GM18526 (cell line): ENCODE results near the gene FAM3D.

ENCODE experiments used
- POLR2A ChIP-seq: IDR thresholded peaks from 3 replicates; pipeline ENCODE4 v1.6.1; 2011; ENCODE audit not compliant: insufficient read length; ENCODE audit errors: extremely low read depth

FAM3D gene

DNA sequence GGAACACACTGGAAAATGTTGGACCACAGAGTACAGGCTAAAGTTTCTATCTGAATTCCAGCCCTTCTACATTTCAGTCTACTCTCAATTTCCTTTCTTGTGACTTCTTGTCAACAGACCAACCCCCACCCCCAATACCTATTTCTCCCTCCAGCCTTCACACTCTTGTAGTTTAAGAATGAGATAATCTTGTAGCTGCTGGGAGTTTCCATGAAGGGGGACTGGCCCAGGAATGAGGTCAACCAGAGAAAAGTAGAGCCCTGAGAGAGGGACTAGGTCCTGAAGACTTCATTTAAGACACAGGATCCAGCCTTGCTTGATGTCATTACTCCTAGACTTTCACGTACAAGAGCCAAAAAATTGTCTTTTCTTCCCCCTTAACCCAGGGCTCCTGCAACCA is 59.9 kb downstream of the FAM3D start:
- TF ChIP-seq POLR2A = no peak

DNA sequence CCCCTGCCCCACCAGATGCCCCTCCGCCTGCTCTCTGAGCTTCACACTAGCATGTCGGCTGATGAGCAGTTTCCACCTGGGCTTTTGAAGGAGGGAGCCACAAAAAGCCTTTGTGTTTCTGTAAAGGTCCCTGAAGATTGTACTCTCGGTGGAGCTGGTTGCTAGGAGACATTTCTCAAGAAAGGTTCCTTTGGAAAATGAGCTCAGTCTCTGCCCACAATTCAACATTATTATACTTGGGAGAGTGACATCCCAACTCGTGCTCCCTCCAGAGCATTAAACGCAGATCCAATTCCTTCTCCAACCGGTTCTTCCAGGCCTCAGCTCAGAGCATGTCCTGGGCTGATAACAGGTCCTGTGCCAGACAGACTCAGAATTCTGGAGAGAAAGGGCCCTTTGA is 62.5 kb downstream of the FAM3D start:
- TF ChIP-seq POLR2A = no peak

DNA sequence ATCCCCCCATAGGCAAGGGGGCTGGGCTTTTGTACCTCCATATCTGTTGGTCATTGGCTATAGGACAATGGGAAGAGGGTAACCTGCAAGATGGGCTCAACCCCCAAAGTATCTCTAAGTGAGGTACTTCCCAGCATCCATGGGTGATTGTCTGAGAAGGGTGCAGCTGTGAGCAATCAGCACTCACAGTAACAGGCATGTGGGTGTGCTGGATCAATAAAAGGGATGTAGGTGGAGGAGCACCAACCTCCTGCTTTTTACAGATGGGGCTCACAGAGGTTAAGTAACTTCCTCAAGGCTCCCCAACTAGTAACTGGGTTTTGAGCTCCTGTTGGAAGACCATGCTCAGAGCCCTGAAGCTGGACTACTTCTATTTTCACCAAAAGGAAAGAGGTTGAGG is 63.0 kb downstream of the FAM3D start:
- TF ChIP-seq POLR2A = no peak

DNA sequence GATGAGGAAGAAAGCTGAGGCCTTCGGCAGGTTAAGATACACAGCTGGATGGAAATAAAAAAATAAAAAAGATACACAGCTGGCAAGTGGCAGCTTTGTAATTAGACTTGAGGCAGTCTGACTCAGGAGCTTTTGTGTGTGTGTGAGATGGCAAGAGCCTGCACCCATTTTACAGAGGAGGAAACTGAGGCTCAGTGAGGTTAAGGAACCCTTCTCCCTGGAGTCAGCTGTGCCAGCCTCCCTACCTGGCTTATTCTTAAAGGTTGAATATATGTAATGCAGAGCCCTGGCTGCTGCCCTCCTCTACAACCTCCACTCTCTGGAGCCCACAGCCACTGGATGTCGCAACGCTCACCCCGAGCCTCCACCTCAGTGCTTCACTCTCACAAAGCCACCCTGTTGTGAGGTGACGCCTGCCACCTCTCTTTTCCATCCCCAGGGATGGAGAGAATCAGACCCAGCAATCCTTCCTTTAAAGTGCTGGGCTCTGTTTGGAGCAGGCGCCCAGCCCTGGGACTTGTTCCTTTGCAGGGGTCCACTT is 68.7 kb downstream of the FAM3D start:
- no peak for TF ChIP-seq POLR2A

DNA sequence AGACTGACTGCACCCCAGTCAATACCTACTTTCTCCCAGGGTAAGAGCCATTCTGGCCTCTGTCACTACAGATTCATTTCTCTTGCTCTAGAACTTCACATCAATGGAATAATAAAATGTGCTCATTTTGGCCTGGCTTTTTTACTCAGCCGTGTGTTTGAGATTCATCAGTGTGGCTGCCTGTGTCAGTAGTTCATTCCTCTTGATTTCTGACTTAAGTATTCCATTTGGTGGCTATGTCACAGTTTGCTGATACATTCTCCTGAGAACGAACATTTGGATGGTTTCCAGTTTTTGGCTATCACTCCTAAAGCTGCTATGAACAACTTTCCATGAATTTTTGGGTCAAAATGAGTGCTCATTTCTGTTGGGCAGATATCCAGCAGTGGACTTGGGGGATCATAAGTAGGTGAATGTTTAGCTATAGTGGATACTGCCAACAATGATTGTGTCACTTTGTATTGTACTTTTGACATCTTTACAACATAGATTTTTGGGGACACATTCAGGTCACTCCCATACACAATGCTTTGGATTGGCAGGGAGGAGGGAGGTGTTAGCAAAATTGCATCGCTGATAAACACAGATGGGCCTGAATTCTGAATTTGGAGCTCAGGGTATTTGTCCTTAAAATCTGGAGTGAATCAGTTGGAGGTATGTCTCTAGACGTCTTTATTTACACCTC is 69.6 kb downstream of the FAM3D start:
- no peak for TF ChIP-seq POLR2A

DNA sequence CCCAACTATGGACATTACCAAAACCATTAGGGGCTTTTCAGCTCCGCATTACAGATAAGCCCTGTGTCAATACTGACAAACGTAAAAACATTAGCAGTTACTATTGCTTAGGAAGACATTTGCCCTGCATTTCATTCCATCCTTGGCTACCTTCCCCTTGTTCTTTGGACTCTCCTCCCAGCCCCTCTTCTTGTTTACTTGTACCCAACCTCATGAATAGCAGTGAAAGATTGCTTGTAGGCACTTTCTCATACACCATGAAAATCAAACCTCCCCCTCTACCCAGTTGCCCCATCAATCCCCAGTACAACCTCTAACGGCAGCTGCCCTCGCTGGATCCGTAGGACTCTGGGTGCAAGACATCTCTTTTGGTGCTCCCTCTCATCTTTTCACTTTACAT is 72.5 kb downstream of the FAM3D start:
- no peak for TF ChIP-seq POLR2A

DNA sequence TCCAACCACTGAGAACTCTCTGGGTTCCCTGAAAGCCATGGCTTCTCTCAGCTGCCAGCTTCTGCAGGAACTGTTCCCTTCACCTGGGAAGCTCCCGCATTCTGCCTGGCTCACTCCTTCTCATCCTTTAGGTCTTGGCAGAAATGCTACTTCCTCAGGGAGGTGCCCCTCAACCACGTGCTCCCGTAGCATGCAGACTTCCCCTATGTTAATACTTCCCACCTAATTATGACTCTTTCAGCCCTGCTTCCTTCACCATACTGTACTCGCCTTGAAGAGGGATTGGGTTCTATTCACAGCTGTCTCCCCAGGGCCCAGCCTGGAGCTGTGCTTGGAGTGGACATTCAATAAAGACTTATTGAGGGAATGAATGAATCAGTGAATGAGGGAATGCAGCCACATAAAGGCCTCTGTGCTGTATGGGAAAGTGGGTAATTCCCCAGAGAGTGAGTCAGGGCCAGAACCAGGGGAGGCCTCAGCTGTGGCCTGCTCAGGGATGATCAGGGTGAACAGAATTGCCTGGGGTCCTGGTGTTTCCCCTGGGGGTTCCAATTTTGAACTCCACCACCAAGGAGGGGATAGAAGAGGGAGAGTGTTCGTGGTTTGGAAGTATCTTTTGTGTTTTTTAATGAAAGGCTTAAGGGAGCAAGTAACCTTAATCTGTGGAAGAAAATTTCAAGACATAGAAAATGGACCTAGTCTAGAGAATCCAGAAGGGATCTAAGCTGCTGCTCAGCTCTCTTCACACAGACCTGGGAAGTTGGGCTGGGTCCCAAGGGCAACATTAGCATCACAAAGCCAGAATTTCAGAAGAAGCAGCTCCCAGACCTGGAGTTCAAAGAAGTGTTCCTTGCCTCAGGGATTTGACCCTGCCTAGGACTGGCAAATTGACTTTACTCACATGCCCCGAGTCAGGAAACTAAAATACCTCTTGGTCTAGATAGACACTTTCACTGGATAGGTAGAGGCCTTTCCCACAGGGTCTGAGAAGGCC is 74.8 kb downstream of the FAM3D start:
- TF ChIP-seq POLR2A = no peak

DNA sequence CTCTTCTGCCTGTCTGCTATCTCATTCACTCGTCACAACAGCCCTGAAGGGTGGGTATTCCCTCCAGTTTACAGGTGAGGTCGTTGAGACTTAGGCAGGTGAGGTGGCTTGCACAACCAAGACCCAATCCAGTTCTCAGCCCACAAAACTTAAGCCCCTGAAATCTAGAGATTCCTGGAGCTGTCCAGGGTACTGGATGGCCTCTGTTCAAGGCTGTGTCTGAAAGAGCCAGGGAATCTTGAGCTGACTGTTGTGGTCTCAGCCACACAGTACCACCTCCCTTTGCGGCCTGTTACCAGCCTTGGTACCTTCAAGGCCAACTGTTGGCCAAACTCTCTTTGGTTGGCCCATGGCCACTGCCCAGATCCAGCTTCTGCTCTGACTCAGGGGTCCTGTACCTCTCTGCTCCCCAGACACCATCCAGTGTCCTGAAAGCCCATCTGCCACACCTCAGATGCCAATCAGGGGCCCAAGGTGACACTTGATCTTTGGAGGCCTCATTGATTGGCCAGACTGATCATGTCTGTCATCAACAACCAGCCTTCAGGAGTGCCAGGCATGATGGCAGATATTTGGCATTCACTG is 78.5 kb downstream of the FAM3D start:
- TF ChIP-seq POLR2A = no peak

DNA sequence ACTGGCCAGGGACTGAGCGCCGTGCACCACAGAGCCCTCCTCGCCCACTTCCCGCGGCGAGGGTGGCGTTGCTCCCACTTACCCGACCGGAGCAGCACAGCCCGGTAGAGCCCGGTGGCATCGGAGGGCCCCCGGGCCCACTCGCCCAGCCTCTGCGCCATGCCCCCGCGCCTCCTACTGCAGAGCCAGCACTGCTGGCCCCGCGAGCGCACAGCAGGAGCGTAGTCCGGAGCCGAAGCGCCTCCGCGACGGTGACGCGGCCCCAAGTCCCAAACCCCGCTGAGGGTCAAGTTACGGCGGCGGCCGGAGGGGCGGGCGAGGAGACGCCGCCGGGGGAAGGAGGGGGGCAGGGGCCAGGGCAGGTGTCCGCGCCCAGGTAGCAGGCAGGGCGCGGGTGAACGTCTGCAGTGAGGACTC is 79.8 kb downstream of the FAM3D start:
- TF ChIP-seq POLR2A = no peak

DNA sequence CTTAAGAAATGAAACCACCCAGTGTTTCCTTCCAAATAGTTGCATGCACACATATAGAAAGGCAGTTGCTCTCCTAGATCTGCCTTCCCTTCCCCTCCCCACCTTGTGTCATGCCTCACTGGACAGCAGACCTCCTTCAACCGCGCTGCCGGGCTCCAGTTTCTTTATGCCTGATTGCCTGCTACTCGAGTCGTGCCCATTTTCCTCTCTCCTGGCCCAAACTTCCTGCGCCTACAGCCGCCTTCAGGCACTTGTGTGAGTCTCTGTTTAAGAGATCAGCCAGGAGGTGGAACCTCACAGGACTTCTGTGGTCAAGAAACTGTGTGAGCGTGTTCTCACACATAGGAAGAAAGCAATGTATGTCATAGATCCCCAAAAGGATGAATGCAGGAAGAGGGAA is 80.6 kb downstream of the FAM3D start:
- TF ChIP-seq POLR2A = no peak

DNA sequence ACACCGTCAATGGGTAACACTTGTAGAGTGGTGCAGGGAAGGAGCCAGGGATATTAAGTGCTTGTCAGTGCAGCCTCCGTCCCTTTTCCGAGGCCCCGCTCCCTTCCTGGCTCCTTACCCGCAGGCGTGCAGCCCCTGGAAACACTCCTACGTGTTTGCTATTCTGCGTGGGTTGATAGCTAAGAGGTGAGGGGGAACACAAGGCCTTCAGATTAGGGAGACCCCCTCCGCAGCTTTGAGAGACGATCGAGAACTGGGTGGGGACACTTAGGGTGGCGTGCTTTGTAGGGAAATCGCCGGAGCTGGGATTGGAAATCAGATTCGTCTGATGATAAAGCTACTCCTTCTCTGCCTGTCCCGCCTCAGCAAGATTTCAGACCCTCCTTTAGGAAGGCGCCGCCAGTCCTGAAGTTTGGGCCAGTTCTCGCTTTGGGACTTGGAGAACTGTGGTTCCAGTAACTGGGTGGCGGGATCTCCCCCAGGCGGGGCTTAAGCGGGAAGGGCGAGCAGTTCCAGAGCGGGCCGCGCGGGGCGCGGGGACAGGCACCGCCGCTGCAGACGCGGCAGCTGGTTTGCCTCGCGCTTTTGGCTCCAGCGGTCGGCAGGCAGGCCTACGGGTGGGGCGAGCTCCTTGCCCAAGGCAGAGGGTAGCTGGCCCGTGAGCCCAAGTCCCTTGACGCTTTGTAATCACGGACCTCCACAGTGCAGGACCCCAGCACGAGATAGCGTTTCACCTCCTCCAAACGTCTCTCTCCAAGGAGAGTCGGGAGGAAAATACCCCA is 81.4 kb downstream of the FAM3D start:
- no peak for TF ChIP-seq POLR2A

DNA sequence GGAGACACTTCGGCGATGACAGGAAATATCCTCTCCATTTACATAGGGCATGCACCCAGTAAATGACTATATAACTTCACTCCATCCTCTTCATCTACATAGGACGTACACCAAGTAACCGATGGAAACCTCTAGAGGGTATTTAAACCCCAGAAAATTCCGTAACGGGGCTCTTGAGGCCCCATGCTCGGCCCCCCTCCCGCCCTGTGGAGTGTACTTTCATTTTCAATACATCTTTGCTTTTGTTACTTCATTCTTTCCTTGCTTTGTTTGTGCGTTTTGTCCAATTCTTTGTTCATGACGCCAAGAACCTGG is 81.9 kb downstream of the FAM3D start:
- no peak for TF ChIP-seq POLR2A
